H9 (cell line): ENCODE results near the gene SLC7A9. TPM values are rescaled to one million over a fixed set of nuclear protein-coding genes. Genes with fewer than 3 reads are reported as not detected.

Experiments used
- DNase-seq: peaks from one replicate; pipeline ENCODE4 v3.0.0-alpha.2; 2017
- H2AFZ ChIP-seq: one replicate; pipeline ENCODE4 v1.6.1; 2013; ENCODE audit warnings: mild to moderate bottlenecking, low read length, control low read depth, moderate library complexity
- H2AK5ac ChIP-seq: 2 replicates; pipeline ENCODE4 v1.6.1; 2013; ENCODE audit warnings: low read length, control low read depth, mixed read lengths; ENCODE audit not compliant: insufficient read length
- H2BK120ac ChIP-seq: one replicate; pipeline ENCODE4 v1.6.1; 2013; ENCODE audit warnings: low read depth, mild to moderate bottlenecking, low read length, control low read depth, inconsistent platforms; ENCODE audit not compliant: poor library complexity, severe bottlenecking
- H2BK12ac ChIP-seq: 2 replicates; pipeline ENCODE4 v1.6.1; 2013; ENCODE audit warnings: low read length, control low read depth, mixed read lengths, low read depth; ENCODE audit not compliant: insufficient read length
- H2BK15ac ChIP-seq: 2 replicates; pipeline ENCODE4 v1.6.1; 2013; ENCODE audit warnings: low read depth, low read length, control low read depth
- H2BK20ac ChIP-seq: one replicate; pipeline ENCODE4 v1.6.1; 2013; ENCODE audit warnings: low read depth, mild to moderate bottlenecking, low read length, control low read depth, inconsistent platforms; ENCODE audit not compliant: poor library complexity, severe bottlenecking
- H2BK5ac ChIP-seq: 2 replicates; pipeline ENCODE4 v1.6.1; 2013; ENCODE audit warnings: low read length, control low read depth, mixed read lengths; ENCODE audit not compliant: insufficient read length
- H3K14ac ChIP-seq: 2 replicates; pipeline ENCODE4 v1.6.1; 2013; ENCODE audit warnings: low read length, control low read depth; ENCODE audit not compliant: insufficient read depth
- H3K18ac ChIP-seq: 2 replicates; pipeline ENCODE4 v1.6.1; 2013; ENCODE audit warnings: low read depth, mild to moderate bottlenecking, mixed read lengths, low read length, control low read depth; ENCODE audit not compliant: insufficient read length
- H3K23ac ChIP-seq: 2 replicates; pipeline ENCODE4 v1.6.1; 2013; ENCODE audit warnings: low read length, control low read depth, mixed read lengths, low read depth; ENCODE audit not compliant: insufficient read length
- H3K23me2 ChIP-seq: 2 replicates; pipeline ENCODE4 v1.6.1; 2013; ENCODE audit warnings: low read depth, mild to moderate bottlenecking, mixed read lengths, low read length, control low read depth; ENCODE audit not compliant: insufficient read length, poor library complexity, severe bottlenecking
- H3K27ac ChIP-seq: 2 replicates; pipeline ENCODE4 v1.5.1; 2013; ENCODE audit warnings: low read length, control low read depth, mixed read lengths, low read depth; ENCODE audit not compliant: insufficient read length
- H3K27me3 ChIP-seq: 2 replicates; pipeline ENCODE4 v1.6.1; 2013; ENCODE audit warnings: low read length, control low read depth, inconsistent platforms; ENCODE audit not compliant: insufficient read depth
- H3K4ac ChIP-seq: 2 replicates; pipeline ENCODE4 v1.6.1; 2013; ENCODE audit warnings: low read depth, mild to moderate bottlenecking, control low read depth, inconsistent platforms, low read length, moderate library complexity
- H3K4me1 ChIP-seq: 2 replicates; pipeline ENCODE4 v1.6.1; 2013; ENCODE audit warnings: low read length, control low read depth, inconsistent platforms; ENCODE audit not compliant: insufficient read depth
- H3K4me2 ChIP-seq: 2 replicates; pipeline ENCODE4 v1.6.1; 2013; ENCODE audit warnings: low read length, control low read depth, mixed read lengths; ENCODE audit not compliant: insufficient read length, insufficient read depth
- H3K56ac ChIP-seq: 2 replicates; pipeline ENCODE4 v1.6.1; 2013; ENCODE audit warnings: low read depth, mild to moderate bottlenecking, mixed read lengths, low read length, control low read depth; ENCODE audit not compliant: insufficient read length
- H3K79me1 ChIP-seq: 2 replicates; pipeline ENCODE4 v1.6.1; 2013; ENCODE audit warnings: low read depth, mild to moderate bottlenecking, moderate library complexity, low read length, control low read depth, inconsistent platforms; ENCODE audit not compliant: insufficient read depth, poor library complexity, severe bottlenecking
- H3K79me2 ChIP-seq: 2 replicates; pipeline ENCODE4 v1.6.1; 2013; ENCODE audit warnings: low read length, control low read depth, inconsistent platforms; ENCODE audit not compliant: insufficient read depth
- H3K9ac ChIP-seq: 2 replicates; pipeline ENCODE4 v1.6.1; 2013; ENCODE audit warnings: low read length, control low read depth, mixed read lengths; ENCODE audit not compliant: insufficient read length; ENCODE audit errors: extremely low read depth
- H3K9me3 ChIP-seq: one replicate; pipeline ENCODE4 v1.6.1; 2013; ENCODE audit warnings: low read depth, low read length, inconsistent platforms; ENCODE audit not compliant: control insufficient read depth
- H3T11ph ChIP-seq: one replicate; pipeline ENCODE4 v1.6.1; 2013; ENCODE audit warnings: mild to moderate bottlenecking, low read length, control low read depth, inconsistent platforms
- H4K20me1 ChIP-seq: one replicate; pipeline ENCODE4 v1.6.1; 2013; ENCODE audit not compliant: control insufficient read depth, insufficient read length, insufficient read depth
- H4K5ac ChIP-seq: 2 replicates; pipeline ENCODE4 v1.6.1; 2013; ENCODE audit warnings: low read depth, mild to moderate bottlenecking, mixed read lengths, low read length, control low read depth; ENCODE audit not compliant: insufficient read length
- H4K8ac ChIP-seq: replicated peaks from 2 replicates; pipeline ENCODE4 v1.6.1; 2013; ENCODE audit warnings: low read length, control low read depth, mixed read lengths, low read depth; ENCODE audit not compliant: insufficient read length
- H4K91ac ChIP-seq: 2 replicates; pipeline ENCODE4 v1.6.1; 2013; ENCODE audit warnings: low read depth, mild to moderate bottlenecking, moderate library complexity, mixed read lengths, low read length, control low read depth; ENCODE audit not compliant: insufficient read length
- H3K27ac Mint-ChIP-seq, 3 experiments: 2 replicates in 2 of 3; 3 replicates in 1 of 3; pipeline ENCODE4 v1.8.0; 2020 to 2021; ENCODE audit warnings: mixed read lengths in 3 of 3, mild to moderate bottlenecking in 1 of 3, moderate library complexity in 1 of 3
- H3K27me3 Mint-ChIP-seq: 2 replicates; pipeline ENCODE4 v1.8.0; 2021; ENCODE audit warnings: low read depth, mild to moderate bottlenecking, moderate library complexity, mixed read lengths
- H3K36me3 Mint-ChIP-seq, 3 experiments: 2 replicates in 2 of 3; 3 replicates in 1 of 3; pipeline ENCODE4 v1.8.0; 2020 to 2021; ENCODE audit warnings: low read depth in 3 of 3, mixed read lengths in 3 of 3; ENCODE audit not compliant: insufficient read depth in 1 of 3
- H3K4me1 Mint-ChIP-seq, 2 experiments: 2 replicates each; pipeline ENCODE4 v1.8.0; 2020; ENCODE audit warnings: mixed read lengths in 2 of 2
- H3K4me3 Mint-ChIP-seq, 2 experiments: 2 replicates in 1 of 2; 3 replicates in 1 of 2; pipeline ENCODE4 v1.8.0; 2020 to 2021; ENCODE audit warnings: mild to moderate bottlenecking in 2 of 2, mixed read lengths in 2 of 2, moderate library complexity in 1 of 2
- H3K9me3 Mint-ChIP-seq, 2 experiments: 2 replicates in 1 of 2; 3 replicates in 1 of 2; pipeline ENCODE4 v1.8.0; 2020; ENCODE audit warnings: mild to moderate bottlenecking in 2 of 2, mixed read lengths in 2 of 2, moderate library complexity in 1 of 2
- WGBS: extraction: QIAGEN DNeasy Blood & Tissue Kit; methylation state at CpG from one replicate; pipeline ENCODE4 v1.1.7; 2013; ENCODE audit warnings: missing lambda C conversion rate, low lambda C conversion rate, mixed read lengths; ENCODE audit not compliant: insufficient read length; ENCODE audit errors: extremely low coverage; 5-methylcytosine and 5-hydroxymethylcytosine counted together
- total RNA-seq: library from RNA; stranded (reverse); gene quantifications from 2 replicates; pipeline ENCODE4 v1.2.1, GENCODE V29; 2021
- TF ChIP-seq, protein P1 (sequence below): fragments of 200-600 bp; sonication (generic); conservative IDR thresholded peaks from 3 replicates; pipeline ENCODE4 v1.8.0; 2021; ENCODE audit warnings: antibody characterized with exemption, mild to moderate bottlenecking

Gene SLC7A9
- total RNA-seq, 1 experiment from 2014 or later = not detected

- no peak overlapping the region for H3K9ac ChIP-seq
- H2AFZ ChIP-seq = no peak overlapping the region
- H3K27me3 Mint-ChIP-seq = no peaks in the 10 kb centered on the region
- H3K79me2 ChIP-seq = no peaks in the 10 kb centered on the region
- no peak for DNase-seq
- H3K18ac ChIP-seq = no peak overlapping the region
- no peaks in the 10 kb centered on the region for H3K9me3 ChIP-seq
- no peaks in the 10 kb centered on the region for H3K4me1 Mint-ChIP-seq
- no peaks in the 10 kb centered on the region for H4K20me1 ChIP-seq
- WGBS = no CpG with 5 or more reads among the region's 5 CpGs
- no peak overlapping the region for H2BK120ac ChIP-seq
- no peaks in the 10 kb centered on the region for H3K79me1 ChIP-seq
- no peaks in the 10 kb centered on the region for H3K4me1 ChIP-seq
- H3K23me2 ChIP-seq = no peaks in the 10 kb centered on the region
- H3K27me3 ChIP-seq = no peaks in the 10 kb centered on the region
- no peak overlapping the region for H3K14ac ChIP-seq
- H4K5ac ChIP-seq = no peak overlapping the region
- H4K8ac ChIP-seq = no peak overlapping the region
- no peaks in the 10 kb centered on the region for H3K9me3 Mint-ChIP-seq
- H2AK5ac ChIP-seq = no peak overlapping the region
- TF ChIP-seq, protein P1, sequence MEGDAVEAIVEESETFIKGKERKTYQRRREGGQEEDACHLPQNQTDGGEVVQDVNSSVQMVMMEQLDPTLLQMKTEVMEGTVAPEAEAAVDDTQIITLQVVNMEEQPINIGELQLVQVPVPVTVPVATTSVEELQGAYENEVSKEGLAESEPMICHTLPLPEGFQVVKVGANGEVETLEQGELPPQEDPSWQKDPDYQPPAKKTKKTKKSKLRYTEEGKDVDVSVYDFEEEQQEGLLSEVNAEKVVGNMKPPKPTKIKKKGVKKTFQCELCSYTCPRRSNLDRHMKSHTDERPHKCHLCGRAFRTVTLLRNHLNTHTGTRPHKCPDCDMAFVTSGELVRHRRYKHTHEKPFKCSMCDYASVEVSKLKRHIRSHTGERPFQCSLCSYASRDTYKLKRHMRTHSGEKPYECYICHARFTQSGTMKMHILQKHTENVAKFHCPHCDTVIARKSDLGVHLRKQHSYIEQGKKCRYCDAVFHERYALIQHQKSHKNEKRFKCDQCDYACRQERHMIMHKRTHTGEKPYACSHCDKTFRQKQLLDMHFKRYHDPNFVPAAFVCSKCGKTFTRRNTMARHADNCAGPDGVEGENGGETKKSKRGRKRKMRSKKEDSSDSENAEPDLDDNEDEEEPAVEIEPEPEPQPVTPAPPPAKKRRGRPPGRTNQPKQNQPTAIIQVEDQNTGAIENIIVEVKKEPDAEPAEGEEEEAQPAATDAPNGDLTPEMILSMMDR = no peak
- no peak overlapping the region for H2BK20ac ChIP-seq
- peaks cover 0 to 4% (median 0%) of the 10 kb centered on the region in 3 experiments; a peak in 2 of 7 replicates for H3K36me3 Mint-ChIP-seq
- H2BK15ac ChIP-seq = no peak overlapping the region
- no peak overlapping the region for H3K56ac ChIP-seq
- H3K4me3 Mint-ChIP-seq = no peak overlapping the region
- no peak overlapping the region for H3K27ac ChIP-seq
- H3K4ac ChIP-seq = no peak overlapping the region
- H3T11ph ChIP-seq = no peak overlapping the region
- H3K27ac Mint-ChIP-seq = no peak overlapping the region; a peak in 1 of 7 replicates
- no peak overlapping the region for H3K4me2 ChIP-seq
- no peak overlapping the region for H4K91ac ChIP-seq
- H2BK5ac ChIP-seq = no peak overlapping the region
- no peak overlapping the region for H3K23ac ChIP-seq
- no peak overlapping the region for H2BK12ac ChIP-seq
Measured at GRCh38 chr19:32910094-32910493, 40.5 kb upstream of the SLC7A9 start.
